Measurements from ENCODE around the gene SCUBE1. TPM values are rescaled to one million over a fixed set of nuclear protein-coding genes. Genes with fewer than 3 reads are reported as not detected.

The SCUBE1 gene
- total and polyA plus RNA-seq, 2 of the 8 experiments (the other 6 are each of a cell fraction or from before 2014, with no cell fraction given), result 2.3 to 4.9 TPM

- Histone ChIP-seq H3K9me3 (ENCODE audit: insufficient read depth in 2 of 2, low read depth in 1 of 2, low read length in 1 of 2) (no peaks in the 10 kb centered on the region), H2BK20ac (ENCODE audit: low read length) (no peak overlapping the region; the same call in 1 of the 2 replicates), H4K91ac (replicated peaks; ENCODE audit: insufficient read length, low read length) (no peak overlapping the region), H3K27ac (ENCODE audit: low read depth, low read length) (no peak overlapping the region), H3K18ac (ENCODE audit: extremely low read depth, low read length) (peak overlapping the region; percentile 48; the same call in 1 of the 2 replicates), H3K14ac (ENCODE audit: insufficient read length) (no peak overlapping the region), H3K23me2 (ENCODE audit: low read depth, low read length) (no peaks in the 10 kb centered on the region; the same call in 1 of the 2 replicates), H4K20me1 (replicated peaks in 1 of 2; ENCODE audit: control insufficient read depth in 1 of 2, insufficient read depth in 2 of 2, low read length in 2 of 2) (no peaks in the 10 kb centered on the region), H3K9ac (replicated peaks in 1 of 4; ENCODE audit: extremely low read depth in 1 of 4, low read depth in 3 of 4, low read length in 3 of 4) (no peak overlapping the region), H2BK120ac (replicated peaks; ENCODE audit: low read depth, low read length) (no peak overlapping the region), H3K4me2 (ENCODE audit: insufficient read depth in 1 of 2, low read depth in 2 of 2, low read length in 2 of 2) (no peak overlapping the region), H2BK12ac (ENCODE audit: low read depth, low read length) (peak overlapping the region; percentile 95; the same call in 1 of the 2 replicates), H4K8ac (ENCODE audit: extremely low read depth, insufficient read depth, low read length) (peak overlapping the region; percentile 76; the same call in 1 of the 2 replicates), H3K36me3 (ENCODE audit: control insufficient read depth in 2 of 4, insufficient read depth in 4 of 4, low read length in 3 of 4) (no peaks in the 10 kb centered on the region), H2BK5ac (ENCODE audit: low read depth, low read length) (no peak overlapping the region), H3K56ac (replicated peaks; ENCODE audit: insufficient read length, low read depth, low read length) (no peak overlapping the region), H3K79me1 (ENCODE audit: low read depth, low read length) (no peaks in the 10 kb centered on the region), H2AFZ (ENCODE audit: low read length) (no peak overlapping the region), H3K4ac (replicated peaks; ENCODE audit: insufficient read length, low read depth, low read length) (no peak overlapping the region), H2BK15ac (ENCODE audit: low read length) (0 out of 2 replicates have a peak overlapping the region, but pooled peaks have one; percentile 65), H4K5ac (ENCODE audit: insufficient read length, low read depth, low read length) (no peak overlapping the region), H2AK5ac (ENCODE audit: low read depth, low read length) (peak overlapping the region; percentile 26; the same call in 1 of the 2 replicates), H3K27me3 (replicated peaks in 1 of 4; ENCODE audit: control insufficient read depth in 3 of 4, extremely low read depth in 1 of 4, insufficient read depth in 3 of 4, low read length in 3 of 4) (no peaks in the 10 kb centered on the region; a peak in 1 of 7 replicates), H3K23ac (ENCODE audit: insufficient read length) (no peak overlapping the region), H3K4me3 (ENCODE audit: extremely low read depth in 1 of 4, insufficient read depth in 2 of 4, low read depth in 3 of 4, low read length in 4 of 4) (no peak overlapping the region), H3K79me2 (ENCODE audit: control insufficient read depth in 1 of 2, insufficient read depth in 2 of 2, low read length in 2 of 2) (no peaks in the 10 kb centered on the region), H3K4me1 (replicated peaks in 1 of 4; ENCODE audit: control insufficient read depth in 3 of 4, insufficient read depth in 4 of 4, low read length in 3 of 4) (peaks cover 3 to 23% (median 16%) of the 10 kb centered on the region in 4 experiments; a peak in 6 of 7 replicates)
- ChIA-PET CTCF (ENCODE audit: partially characterized antibody) (interaction anchor here (0.8 to 18.2 kb wide), 9 partner anchors 9 to 268 kb away, joined by 3 to 388 read pairs (median 116); partner anchors contain the start of gene SCUBE1), POLR2A (ENCODE audit: partially characterized antibody) (interaction anchor here (0.6 to 1.0 kb wide), 3 partner anchors 10 to 906 kb away, joined by 3 read pairs; no protein-coding TSS in a partner anchor)
- WGBS, 2 experiments (ENCODE audit: extremely low coverage in 1 of 2, insufficient coverage in 1 of 2, insufficient read length in 1 of 2, insufficient replicate concordance in 2 of 2, low coverage in 1 of 2, low lambda C conversion rate in 2 of 2, missing lambda C conversion rate in 1 of 2), result 87% methylated on average over 10 of the region's 10 CpGs; no CpG with 5 or more reads in 1 of the 2 experiments
- TF ChIP-seq RFX5 (IDR thresholded peaks at IDR 0.05; ENCODE audit: borderline replicate concordance, low read depth, low read length), result no peak
- no peak for TF ChIP-seq SIRT6 (IDR thresholded peaks at IDR 0.05; ENCODE audit: low read length)
- no peak for TF ChIP-seq NANOG (IDR thresholded peaks at IDR 0.05; ENCODE audit: insufficient read depth, low read depth, low read length, poor library complexity, severe bottlenecking)
- TF ChIP-seq KDM4A (IDR thresholded peaks at IDR 0.05; ENCODE audit: low read depth, low read length, severe bottlenecking), result no peak
- TF ChIP-seq RXRA (IDR thresholded peaks at IDR 0.05; ENCODE audit: insufficient read depth, low read depth, low read length), result no peak
- TF ChIP-seq USF2 (IDR thresholded peaks at IDR 0.05; ENCODE audit: low read length), result no peak
- TF ChIP-seq POLR2A (IDR thresholded peaks at IDR 0.05; ENCODE audit: control extremely low read depth in 1 of 2, low read depth in 2 of 2, low read length in 2 of 2), result no peak
- FAIRE-seq (no peak), DNase-seq (ENCODE audit: low read depth in 1 of 2, low spot score in 2 of 2) (no peak)
Measured at GRCh38 chr22:43277091-43277490, 66.1 kb downstream of the SCUBE1 start.
